Rectal smooth muscle tissue (tissue), 1 donor: ENCODE measurements around the gene ERO1A.

Source experiments
- H3K27ac ChIP-seq: one replicate; pipeline ENCODE4 v1.7.0; 2013; ENCODE audit warnings: low read depth, low read length, inconsistent platforms
- H3K27me3 ChIP-seq: one replicate; pipeline ENCODE4 v1.7.0; 2013; ENCODE audit warnings: low read length; ENCODE audit not compliant: control insufficient read depth, insufficient read depth
- H3K36me3 ChIP-seq: one replicate; pipeline ENCODE4 v1.7.0; 2013; ENCODE audit warnings: low read length; ENCODE audit not compliant: control insufficient read depth, insufficient read depth
- H3K4me1 ChIP-seq: one replicate; pipeline ENCODE4 v1.7.0; 2013; ENCODE audit warnings: low read length; ENCODE audit not compliant: control insufficient read depth, insufficient read depth
- H3K4me3 ChIP-seq: one replicate; pipeline ENCODE4 v1.7.0; 2013; ENCODE audit warnings: low read length
- H3K9ac ChIP-seq: one replicate; pipeline ENCODE4 v1.7.0; 2013; ENCODE audit warnings: low read length

ERO1A gene

DNA sequence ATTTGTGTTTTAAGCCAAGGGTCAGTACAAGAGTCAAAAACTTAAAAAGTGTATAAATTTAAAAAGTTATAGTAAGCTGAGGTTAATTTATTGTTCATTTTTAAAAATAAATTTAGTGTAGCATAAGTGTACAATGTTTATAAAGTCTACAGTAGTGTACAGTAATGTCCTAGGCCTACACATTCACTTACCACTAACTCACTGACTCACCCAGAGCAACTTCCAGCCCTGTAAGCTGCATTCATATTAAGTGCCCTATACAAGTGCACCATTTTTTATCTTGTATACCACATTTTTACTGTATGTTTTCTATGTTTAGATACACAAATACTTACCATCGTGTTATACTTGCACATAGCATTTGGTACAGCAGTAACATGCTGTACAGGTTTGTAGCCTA, 105.0 kb downstream of the ERO1A start:
- Histone ChIP-seq H3K4me3 (no peak overlapping the region), H3K9ac (no peak overlapping the region), H3K27me3 (no peaks in the 10 kb centered on the region), H3K27ac (no peak overlapping the region), H3K4me1 (no peaks in the 10 kb centered on the region), H3K36me3 (no peaks in the 10 kb centered on the region)
